NCI-H2196 (cell line): Measurements from ENCODE around the gene MRPL51.
A peak's percentile ranks its signal among the peaks of the same experiment; 100 is the strongest.
"Not testable (repeated sequence)": the region's sequence is repeated elsewhere in the genome, so short reads cannot be mapped to it uniquely, and the experiment has no call there.

ENCODE experiments used
- DNase-seq: peaks from one replicate; lab custom pipeline; 2025; ENCODE audit not compliant: unreplicated experiment; lab: John Stamatoyannopoulos, UW

MRPL51 gene

DNA sequence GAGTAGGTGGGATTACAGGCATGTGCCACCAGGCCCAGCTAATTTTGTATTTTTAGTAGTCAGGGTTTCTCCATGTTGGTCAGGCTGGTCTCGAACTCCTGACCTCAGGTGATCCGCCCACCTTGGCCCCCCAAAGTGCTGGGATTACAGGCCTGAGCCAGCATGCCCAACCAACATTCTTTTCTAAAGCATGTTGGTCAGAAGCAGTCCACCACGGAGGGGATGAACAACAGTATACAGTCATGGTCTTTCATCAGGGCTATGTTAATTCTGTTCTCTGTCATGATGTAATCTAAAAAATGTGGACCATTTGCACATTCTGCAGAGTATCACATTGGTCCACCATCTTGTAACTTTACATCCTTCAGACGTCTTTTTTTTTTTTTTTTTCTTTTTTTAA, 3.6 kb downstream of the MRPL51 start:
- DNase-seq: no peak

DNA sequence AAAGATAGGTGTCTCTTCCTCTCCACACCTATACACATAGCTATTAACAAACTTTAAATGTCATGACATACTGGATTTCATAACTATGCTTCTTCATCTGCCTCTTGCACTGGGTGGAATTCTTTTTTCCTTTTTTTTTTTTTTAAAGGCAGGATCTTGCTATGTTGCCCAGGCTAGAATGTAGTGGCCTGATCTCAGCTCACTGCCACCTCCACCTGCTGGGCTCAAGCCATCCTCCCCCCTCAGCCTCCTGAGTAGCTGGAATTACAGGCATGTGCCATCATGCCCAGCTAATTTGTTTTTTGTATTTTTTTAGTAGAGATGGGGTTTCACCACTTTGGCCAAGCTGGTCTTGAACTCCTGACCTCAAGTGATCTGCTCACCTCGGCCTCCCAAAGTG, 4.8 kb downstream of the MRPL51 start:
- no peak for DNase-seq

DNA sequence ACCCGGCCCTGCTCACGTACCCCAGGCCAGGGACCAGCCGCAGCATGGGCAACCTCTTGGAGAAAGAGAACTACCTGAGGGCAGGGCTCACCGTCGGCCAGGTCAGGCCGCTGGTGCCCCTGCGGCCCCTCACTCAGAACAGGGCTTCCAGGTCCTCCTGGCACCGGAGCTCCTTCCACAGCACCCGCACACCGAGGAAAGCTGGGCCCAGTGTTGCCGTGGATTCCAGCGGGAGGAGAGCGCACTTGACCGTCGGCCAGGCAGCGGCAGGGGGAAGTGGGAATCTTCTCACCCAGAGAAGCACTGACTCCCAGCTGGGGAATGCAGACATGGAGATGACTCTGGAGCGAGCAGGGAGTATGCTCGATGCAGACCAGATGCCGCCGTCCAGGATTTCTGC, 14.6 kb downstream of the MRPL51 start:
- no peak for DNase-seq

DNA sequence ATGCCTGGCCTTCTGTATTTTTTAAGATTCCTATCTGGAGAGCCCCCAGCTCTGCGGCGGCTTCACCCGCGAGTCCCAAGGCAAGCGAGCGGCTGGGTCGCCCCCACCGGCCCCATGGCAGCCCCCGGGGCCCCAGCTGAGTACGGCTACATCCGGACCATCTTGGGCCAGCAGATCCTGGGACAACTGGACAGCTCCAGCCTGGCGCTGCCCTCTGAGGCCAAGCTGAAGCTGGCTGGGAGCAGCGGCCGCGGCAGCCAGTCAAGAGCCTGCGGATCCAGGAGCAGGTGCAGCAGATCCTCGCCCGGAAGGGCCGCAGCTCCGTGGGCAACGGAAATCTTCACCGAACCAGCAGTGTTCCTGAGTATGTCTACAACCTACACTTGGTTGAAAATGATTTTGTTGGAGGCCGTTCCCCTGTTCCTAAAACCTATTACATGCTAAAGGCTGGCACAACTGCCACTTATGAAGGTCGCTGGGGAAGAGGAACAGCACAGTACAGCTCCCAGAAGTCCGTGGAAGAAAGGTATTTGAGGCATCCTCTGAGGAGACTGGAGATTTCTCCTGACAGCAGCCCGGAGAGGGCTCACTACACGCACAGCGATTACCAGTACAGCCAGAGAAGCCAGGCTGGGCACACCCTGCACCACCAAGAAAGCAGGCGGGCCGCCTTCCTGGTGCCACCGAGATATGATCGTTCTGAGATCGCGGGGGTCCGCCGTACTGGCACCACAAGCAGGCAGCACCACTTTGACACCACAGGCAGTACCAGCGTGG, 15.3 kb downstream of the MRPL51 start:
- DNase-seq: not testable (repeated sequence)

DNA sequence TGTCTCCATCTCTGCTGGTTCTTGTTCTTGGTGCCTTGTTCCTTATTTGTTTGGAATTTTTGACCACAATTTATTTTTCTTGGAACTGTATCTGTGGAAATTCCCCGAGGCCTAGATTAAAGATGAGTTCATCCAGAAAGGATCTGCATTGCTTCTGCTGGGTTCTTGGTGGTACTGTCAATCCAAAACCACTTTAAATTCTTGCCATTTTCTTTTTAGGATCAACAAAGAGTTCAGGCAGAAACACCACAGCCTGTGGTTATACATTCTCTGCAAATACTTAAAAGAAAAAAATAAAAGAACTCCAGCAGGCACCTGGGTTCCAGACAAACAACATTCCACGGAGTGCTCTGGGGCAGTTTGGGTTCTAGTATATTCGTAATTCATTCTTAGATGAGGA, 16.6 kb downstream of the MRPL51 start:
- DNase-seq: no peak

DNA sequence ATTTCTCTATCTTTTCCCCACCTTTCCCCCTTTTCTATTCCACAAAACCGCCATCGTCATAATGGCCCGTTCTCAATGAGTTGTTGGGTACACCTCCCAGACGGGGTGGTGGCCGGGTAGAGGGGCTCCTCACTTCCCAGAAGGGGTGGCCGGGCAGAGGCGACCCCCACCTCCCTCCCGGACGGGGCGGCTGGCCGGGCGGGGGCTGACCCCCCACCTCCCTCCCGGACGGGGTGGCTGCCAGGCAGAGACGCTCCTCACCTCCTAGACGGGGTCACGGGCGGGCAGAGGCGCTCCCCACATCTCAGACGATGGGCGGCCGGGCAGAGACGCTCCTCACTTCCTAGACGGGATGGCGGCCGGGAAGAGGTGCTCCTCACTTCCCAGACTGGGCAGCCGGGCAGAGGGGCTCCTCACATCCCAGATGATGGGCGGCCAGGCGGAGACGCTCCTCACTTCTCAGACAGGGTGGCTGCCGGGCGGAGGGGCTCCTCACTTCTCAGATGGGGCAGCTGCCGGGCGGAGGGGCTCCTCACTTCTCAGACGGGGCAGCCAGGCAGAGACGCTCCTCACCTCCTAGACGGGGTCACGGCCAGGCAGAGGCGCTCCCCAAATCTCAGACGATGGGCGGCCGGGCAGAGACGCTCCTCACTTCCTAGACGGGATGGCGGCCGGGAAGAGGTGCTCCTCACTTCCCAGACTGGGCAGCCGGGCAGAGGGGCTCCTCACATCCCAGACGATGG, 17.7 kb downstream of the MRPL51 start:
- not testable (repeated sequence) for DNase-seq

DNA sequence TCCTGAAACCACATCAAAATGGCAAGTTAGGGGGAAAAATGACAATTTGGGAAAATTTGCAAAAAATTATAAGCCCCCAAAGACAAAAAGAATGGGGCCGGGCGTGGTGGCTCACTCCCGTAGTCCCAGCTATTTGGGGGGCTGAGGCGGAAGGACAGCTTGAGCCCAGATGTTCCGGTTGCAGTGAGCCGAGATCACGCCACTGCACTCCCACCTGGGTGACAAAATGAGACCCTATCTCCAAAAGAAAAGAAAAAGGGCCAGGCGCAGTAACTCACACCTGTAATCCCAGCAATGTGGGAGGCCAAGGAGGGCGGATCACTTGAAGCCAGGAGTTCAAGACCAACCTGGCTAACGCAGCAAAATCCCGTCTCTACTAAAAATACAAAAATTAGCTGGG, 20.6 kb downstream of the MRPL51 start:
- no peak for DNase-seq

DNA sequence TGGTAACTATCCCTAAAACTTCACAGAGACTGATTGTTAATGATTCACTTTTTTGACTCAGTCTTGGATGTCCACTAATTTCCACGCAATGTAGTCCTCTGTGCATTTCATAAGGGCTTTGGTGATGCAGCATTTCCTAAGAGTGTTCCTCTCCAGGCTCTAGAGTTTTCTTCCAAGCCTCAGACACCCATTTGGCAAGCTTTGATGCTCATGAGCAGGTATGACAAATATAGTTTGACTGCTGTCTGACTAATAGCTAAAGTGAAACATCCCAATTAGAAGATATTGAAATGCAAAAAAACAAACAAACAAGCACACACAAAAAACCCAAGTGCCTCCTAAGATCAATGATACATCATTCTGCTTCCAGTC, 21.1 kb downstream of the MRPL51 start:
- DNase-seq: no peak

DNA sequence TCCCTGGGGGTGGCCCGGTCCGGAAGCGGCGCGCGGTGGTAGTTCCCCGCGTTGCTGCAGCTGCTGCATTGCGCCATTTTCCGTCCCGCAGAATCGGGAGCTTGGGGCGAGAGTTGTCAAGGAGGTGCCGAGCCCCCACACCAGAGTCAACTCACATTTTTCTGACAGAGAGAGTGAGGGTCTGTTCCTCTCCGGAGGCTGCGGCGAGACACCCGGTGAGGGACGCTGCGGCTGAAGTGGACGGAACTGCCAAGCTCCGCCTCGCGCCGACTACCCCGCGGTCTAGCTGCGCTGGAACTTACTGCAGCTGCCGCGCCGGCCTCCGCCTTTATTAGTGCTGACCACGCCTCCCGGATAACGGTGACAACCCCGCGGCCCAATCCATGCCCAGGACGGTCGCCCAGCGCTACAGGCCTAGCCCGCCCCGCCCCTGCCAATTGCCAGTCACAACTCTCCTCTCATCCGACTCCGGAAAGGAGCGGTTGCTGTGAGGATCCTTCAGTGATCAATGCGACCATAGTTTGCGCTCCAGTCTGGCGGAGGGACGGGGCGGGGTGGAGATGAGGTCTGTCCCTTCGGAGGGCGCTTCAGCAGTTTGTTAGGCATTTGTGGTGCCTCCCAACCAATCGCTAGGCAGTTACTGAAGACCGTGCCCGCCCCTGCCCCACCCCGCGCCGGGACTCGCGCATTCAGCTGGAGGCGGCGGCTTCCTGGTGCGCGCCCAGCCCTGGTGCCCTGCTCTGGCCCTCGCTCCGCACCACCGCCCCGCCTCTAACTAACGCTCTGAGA, 22.5 kb downstream of the MRPL51 start, which contains the start of gene VAMP1:
TSS of gene VAMP1 (minus strand) at position 303 of the 789 bp plus-strand sequence. CDS start at position 157, 146 bp downstream.
- peak; percentile 87 for DNase-seq

DNA sequence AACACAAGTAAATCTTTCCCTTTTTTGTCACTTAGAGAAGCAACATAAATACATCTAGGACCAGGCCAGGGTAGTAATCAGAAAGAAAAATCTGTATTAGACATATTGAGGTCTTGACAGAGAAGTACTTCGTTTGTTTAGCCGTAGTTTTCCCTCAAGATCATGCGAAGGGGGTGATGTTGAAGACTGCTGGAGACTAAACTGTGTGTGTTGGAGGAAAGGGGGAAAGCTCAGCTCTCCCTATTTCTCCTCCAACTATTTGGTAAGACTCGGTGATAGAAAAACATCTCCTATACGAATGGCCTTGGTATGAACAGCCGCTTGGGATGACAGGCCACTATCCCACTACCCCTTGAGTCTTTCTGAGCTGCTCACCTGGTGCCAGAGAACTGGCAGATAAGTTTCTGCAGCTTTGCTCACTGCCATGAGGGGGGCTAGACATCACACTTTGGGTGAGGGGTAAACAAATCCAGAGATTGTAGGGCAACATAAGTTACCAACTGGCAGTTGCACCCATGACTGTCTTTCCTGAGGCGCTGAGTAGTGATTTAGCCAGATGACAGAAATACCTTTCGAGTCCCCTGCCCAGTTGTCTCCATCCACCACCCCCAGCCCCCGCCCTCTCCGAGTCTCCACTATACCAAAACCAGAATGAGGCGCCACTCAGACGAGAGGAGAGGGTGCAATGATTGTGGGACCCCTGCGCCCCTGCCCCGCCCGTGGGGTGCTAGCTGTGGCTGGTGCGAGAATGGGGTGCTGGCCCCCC, 23.3 kb downstream of the MRPL51 start:
- no peak for DNase-seq

DNA sequence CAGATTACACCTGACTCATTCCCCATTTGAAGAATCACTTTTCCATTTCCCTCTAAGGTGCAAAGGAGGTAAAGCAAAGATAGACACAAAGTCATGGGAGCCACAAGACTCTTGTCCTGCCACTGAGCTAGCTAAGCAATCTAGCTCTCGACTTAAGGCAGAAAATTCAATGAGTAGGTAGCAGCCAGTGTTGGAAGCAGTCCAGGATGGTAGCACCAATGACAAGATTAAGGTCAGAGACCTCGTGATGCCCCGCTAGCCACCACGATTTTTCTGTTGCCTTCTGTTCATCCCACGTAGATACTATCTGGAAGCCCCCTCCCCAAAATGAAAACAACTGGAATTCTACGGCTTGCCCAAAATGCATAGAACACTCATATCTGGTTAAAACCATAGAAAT, 24.0 kb downstream of the MRPL51 start:
- DNase-seq: no peak

DNA sequence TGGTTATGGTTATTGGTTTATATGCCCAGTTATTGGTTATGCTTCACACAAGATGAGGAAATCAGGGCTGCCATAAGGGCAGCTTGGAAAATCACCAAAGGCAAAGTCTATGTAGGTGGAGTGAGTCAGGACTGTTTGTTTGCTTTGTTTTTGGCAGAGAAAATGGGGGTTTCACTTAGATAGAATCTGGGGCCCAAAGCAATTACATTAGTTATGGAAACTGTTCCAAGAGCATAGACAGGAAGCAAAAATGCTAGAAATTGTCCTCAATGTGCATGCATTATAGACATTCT, 24.8 kb downstream of the MRPL51 start:
- no peak for DNase-seq

DNA sequence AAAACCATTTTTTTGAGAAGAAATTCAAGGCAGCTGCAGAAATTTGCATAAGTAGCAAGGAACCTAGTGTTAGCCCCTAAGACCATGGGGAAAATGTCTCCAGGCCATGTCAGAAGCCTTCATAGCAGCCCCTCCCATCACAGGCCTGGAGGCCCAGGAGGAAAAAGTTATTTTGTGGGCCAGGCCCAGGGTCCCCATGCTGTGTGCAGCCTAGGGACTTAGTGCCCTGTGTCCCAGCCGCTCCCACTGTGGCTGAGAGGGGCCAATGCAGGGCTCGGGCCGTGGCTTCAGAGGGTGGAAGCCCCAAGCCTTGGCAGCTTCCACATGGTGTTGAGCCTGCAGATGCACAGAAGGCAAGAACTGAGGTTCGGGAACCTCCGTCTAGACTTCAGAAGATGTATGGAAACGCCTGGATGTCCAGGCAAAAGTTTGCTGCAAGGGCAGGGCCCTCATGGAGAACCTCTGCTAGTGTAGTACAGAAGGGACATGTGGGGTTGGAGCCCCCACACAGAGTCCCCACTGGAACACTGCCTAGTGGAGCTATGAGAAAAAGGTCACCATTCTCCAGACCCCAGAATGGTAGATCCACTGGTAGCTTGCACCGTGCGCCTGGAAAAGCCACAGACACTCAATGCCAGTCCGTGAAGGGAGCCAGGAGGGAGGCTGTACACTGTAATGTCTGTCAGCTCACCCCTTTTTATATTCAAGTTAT, 25.3 kb downstream of the MRPL51 start:
- not testable (repeated sequence) for DNase-seq

DNA sequence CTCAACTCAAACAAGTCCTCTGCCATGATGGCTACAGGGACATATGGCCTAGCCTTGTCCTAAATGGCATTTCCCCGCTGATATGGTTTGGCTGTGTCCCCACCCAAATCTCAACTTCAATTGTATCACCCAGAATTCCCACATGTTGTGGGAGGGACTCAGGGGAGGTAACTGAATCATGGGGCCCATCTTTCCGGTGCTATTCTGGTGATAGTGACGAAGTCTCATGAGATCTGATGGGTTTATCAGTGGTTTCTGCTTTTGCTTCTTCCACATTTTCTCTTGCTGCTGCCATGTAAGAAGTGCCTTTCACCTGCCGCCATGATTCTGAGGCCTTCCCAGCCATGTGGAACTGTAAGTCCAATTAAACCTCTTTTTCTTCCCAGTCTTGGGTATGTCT, 26.3 kb downstream of the MRPL51 start:
- not testable (repeated sequence) for DNase-seq

DNA sequence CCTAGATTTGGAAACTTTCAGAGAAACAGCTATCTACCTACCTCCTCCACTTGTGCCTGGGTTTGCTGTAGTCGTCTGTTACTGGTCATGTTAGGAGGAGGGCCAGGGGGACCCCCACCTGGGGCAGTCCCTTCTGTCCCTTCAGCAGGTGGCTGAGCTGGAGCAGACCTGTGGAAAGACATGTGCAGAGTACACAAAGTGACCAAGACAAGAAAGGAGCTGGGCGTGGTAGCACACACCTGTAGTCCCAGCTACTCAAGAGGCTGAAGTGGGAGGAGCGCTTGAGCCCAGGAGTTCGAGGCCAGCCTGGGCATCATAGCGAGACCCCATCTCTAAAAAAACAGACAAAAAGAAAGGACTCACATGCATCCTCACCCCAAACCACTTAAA, 26.9 kb downstream of the MRPL51 start:
- no peak for DNase-seq

DNA sequence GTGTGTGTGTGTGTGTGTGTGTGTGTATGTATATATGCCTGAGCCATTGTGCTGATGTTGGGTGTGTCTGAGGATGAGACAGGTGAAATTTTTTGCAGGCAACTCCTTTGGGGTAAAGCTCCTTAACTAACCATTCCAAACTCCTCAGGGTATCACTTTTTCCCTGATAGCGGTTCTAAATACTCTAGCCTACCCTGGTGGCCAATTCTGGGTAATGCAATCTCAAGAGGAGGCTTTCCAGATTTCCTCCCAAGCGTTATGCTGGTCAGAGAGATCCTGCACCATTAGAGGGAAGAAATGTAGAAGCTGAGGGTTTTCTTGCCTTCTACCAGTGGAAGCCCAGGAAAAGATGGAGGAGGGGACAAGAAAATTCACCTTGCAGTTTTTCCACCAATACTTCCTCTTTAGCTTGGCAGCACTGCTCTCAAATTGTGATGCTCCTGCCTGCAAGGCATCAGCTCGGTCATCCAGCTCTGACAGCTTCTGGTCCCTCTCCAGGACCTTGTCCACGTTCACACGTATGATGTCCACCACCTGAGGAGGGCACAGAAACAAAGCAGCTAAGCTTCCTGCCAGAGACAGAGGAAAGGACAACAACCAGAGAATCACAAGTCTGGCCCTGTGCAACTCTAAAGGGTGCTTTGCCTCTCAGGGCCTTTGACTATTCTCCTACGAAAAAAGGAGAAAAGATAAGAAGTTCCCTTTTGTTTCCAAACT, 27.4 kb downstream of the MRPL51 start:
- DNase-seq: peak; percentile 49

DNA sequence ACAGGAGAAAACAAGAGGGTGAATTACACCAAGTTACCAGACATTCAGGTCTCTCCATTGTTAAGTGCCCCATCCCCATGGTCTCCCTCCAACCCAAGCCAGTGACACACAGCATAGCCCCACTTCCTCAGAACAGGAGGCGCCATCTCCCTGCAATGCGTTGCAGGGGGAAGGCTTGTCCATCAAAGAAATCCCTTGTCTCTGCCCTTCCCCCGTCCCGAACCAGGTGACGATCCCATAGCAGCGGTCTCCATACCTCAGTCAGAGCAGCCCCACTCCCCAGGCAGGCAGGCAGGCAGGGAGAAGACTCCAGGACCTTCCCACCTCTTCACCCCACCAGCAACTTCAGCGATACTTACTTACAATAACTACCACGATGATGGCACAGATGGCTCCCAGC, 28.5 kb downstream of the MRPL51 start:
- no peak for DNase-seq

DNA sequence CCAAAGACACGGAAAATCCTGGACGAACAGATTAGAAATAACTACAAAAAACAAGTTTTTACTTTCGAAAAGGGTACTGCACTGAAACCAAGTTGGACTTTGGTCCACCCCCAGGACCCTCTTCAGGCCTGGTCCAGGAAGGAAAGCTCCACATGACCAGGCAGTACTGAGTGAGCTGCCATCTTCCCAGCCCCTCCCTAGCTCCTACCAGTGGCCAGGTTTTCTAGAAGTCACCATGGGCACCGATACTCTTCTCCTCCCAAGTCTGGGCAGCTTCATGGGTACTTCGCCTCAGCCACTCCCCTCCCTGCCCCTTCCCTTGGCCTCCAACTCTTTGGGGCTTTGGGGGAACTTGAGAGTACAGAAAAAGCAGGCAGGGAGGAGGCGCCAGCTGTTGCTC, 29.2 kb downstream of the MRPL51 start:
- no peak for DNase-seq

DNA sequence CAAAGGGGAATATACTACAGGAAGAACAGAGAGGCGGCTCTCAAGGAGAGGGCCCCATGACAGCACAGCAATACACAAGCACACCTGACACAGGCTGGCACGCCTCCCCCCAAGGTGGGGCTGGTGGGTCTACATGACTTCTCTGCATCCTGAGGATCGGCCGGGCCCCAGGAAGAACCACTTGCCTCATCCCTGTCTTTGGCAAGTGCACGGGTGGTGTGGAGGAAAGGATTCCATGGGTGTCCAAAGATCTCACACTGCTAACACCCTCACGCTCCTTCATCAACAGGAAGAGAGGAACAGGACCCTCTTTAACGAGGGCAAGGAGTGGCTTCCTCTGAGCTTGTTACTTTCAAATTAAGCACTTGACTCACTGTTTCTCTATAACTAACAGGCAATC, 29.8 kb downstream of the MRPL51 start:
- no peak for DNase-seq
